NCI-H82 treated with DMSO at 0.1 percent for 48 hours (cell line): ENCODE data around the gene ZC3H4.
A peak's percentile ranks its signal among the peaks of the same experiment; 100 is the strongest.
"Not testable (repeated sequence)": the region's sequence is repeated elsewhere in the genome, so short reads cannot be mapped to it uniquely, and the experiment has no call there.

Source experiments
- DNase-seq: peaks from one replicate; lab custom pipeline; 2025; ENCODE audit not compliant: unreplicated experiment; lab: John Stamatoyannopoulos, UW

Gene ZC3H4

DNA sequence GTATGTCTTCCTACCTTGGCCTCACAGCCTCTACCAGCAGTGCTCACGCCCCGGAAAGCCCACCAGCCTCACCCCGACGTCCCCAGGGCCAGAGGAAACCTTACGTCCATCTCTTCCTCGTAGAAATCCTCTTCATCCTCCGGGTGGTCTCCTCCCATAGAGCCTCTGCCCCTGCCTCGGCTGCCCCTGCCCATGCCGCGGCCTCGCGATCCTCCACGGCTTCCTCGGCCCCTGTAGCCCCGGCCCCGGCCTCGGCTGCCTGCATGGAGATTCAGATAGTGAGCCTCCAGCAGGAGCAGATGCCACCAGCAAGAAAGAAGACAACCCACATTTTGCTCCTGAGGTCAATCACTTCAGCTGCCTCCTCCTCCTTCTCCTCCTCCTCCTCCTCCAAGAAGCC is 27.3 kb downstream of the ZC3H4 start:
- no peak for DNase-seq

DNA sequence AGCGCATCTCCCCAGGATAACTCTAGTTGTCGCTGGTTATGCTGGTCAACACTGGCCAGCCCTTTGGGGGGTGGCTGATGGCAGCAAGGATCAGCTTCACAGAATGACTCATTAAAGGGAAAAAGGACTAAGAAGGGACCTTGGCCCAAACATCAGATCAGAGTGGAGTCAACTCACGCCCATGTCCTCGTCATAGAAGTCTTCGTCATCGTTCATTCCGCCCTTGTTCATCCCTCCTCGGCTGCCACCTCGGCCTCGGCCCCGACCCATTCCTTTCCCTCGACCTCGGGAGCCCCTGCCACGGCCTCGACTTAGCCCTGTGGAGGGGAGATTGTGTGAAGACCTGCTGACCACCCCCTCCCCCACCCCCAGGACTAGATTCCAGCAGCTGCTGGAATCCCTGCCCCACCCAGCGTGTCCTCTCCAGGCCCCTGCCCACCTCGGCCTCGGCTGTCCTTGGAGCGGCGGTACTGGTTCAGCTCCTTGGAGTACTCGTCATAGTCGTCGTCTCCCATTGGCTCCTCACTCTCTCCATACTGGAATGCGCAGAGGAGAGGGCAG is 28.6 kb downstream of the ZC3H4 start:
- no peak for DNase-seq

DNA sequence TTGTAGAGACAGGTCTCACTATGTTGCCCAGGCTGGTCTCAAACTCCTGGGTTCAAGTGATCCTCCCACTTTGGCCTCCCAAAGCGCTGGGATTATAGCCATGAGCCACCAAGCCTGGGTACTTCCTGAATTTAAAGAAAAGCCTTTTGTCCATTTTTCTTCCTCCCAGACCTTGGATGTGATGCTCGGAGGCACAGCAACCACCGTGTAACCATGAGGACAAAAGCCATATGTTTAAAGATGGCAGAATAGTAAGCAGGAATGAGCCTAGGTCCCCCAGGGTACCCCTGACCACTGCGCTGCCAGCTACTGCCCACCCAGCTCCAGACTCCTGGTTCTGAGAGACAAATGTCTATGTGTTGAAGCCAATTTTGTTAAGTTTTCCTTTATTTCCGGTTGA is 31.1 kb downstream of the ZC3H4 start:
- no peak for DNase-seq

DNA sequence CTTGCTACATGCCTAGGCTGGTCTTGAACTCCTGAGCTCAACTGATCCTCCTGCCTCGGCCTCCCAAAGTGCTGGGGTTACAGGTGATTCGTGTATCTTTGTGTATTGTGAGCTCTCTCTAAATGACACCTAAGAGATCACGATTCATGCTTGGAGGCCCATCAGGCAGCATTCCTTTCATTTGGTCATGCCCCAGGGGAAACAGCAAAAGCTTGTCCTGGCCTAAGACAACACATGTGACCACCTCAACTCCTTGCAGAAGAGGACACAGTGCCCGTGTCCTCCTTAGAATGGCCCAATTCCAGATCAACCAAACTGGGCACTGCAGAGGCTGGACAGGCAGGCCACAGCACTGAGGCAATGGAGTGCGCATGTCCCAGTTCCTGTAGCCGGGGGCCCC is 32.5 kb downstream of the ZC3H4 start:
- no peak for DNase-seq

DNA sequence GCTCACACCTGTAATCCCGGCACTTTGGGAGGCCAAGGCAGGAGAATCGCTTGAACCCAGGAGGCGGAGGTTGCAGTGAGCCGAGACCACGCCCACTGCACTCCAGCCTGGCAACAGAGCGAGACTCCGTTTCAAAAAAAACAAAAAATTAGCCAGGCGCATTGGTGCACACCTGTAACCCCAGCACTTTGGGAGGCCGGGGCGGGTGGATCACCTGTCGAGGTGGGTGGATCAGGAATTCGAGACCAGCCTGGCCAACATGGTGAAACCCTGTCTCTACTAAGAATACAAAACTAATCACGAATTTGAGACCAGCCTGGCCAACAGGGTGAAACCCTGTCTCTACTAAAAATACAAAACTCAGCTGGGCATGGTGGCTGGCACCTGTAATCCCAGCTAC is 35.2 kb downstream of the ZC3H4 start:
- DNase-seq = not testable (repeated sequence)

DNA sequence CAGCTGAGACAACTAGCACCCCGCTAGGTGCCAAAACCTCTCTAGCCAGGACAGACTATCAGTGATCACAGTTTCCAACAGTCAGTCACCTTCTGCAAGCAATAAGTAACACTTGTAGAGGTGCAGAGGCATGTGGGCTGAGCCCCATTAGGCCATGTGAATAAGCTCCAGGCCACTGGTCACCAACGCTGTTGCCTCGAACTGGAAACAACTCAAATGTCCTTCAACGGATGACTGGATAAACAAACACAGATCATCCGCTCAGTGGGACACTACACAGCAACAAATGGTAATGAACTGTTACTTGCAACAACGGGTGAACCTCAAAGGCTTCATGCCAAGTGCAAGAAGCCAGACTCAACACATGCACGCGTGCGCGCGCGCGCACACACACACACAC is 37.6 kb downstream of the ZC3H4 start:
- DNase-seq = no peak

DNA sequence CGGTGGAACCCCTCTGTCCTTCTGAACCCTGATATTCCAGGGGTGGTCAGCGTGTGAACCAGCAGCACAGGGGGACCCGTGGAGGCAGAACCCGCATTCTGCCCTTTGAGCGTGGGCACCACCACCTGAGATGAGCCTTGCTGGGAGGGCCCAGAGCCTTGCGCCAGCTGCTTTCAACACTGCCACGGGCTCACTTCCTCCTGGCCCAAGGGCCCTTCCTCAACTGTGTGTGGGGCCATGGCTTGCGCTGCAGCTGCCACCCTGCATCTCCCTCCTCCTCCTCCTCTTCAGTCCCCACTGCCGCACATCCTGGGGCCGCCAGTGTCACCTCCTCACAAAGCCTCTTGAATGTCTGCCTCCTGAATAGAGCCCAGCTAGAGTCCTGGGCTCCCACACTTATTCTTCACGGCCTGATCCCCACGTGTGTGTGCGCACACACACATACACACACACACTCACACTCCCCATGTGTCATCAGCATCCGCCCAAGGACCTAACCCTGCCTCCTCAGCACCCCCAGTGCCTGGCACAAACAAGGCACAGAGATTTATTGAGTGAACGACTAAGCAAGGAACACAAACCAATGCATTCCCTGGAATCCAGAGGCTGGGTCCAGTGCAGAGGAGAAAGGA is 38.3 kb downstream of the ZC3H4 start:
- DNase-seq = no peak

DNA sequence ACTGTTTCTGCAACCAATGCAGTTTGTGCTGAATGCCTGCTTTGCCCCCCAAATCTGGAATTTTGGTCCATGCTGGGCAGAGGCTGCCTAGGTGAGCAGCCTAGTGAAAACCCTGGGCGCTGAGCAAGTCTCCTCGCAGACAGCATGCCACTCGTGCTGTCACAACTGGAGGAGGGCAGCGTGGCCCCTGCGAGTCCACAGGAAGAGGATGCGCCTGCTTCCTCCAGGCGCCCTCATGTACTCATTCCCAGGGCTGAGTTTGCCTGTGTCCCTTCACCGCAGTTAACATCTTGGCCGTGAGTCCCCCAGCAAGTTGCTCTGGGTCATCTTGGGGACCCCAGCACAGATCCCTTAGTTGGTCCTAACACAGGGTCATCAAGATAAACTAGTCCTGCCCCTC is 39.0 kb downstream of the ZC3H4 start:
- no peak for DNase-seq

DNA sequence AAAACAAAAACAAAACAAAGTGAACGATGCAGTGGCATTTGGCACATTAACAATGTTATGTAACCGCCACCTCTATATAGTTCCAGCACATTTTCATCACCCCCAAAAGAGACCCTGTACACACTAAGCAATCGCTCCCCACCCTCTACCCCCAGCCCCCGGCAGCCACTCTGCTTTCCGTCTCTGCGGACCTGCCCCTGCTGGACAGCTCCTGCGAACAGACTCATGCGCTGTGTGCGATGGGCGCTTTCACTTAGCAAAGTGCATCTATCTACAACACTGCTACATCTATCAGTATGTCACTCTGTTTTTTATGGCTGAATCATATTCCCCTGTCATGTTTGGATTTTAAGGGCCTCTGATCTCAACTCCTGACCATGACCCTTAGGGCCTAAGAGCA is 40.0 kb downstream of the ZC3H4 start:
- DNase-seq = no peak

DNA sequence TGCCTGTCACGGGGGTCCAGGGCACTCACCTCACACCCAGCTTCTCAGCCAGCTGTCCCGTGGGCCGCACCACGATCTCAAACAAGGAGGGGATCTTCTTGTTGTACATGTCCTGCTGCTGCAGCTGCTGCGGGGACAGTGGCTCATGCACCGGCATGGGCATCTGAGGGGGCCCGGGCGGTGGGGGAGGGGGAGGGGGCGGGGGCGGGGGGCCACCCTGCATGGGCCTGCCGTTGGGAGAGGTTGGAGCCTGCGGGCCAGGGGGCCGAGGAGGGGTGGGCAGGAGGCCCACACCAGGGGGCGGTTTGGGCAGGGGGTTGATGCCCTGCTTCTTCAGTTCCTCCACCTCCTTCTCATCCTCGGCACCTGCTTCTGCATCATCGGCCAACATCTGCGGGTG is 41.3 kb downstream of the ZC3H4 start:
- no peak for DNase-seq

DNA sequence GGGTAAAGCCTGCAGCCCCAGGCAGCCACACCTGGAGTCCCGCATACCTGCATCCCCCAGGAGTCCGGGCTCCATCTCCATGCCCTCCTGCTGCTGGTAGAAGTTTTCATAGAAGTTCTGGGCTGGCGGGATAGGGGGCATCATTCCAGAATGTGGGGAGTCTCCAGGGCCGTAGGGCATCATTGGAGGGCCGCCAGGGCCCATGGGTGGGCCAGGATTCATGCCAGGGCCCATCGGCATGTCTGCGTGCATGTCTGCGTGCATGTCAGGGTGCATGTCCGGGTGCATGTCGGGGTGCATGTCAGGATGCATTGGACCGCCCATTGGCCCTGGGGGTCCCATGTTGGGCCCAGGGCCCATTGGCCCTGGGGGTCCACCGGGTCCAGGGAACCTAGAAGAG is 41.8 kb downstream of the ZC3H4 start:
- DNase-seq = no peak

DNA sequence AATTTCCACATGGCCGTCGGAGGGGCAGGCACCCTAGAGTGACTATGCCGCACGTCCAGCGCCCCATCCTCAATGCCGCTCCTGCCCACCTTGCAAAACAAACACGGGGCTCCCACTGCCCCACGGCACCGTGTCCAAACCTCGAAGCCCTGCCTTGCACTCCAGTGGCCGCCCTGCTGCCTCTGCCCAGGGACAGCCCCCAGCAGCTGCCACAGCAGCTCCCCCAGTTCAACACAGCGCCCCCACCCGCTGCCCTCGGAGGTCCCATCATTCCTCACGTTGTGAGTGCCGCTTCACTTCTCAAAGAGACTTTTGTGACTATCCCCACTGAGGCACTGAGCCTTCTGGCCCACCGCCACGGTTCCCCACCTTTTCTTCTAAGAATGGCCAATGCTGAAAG is 42.8 kb downstream of the ZC3H4 start:
- no peak for DNase-seq

DNA sequence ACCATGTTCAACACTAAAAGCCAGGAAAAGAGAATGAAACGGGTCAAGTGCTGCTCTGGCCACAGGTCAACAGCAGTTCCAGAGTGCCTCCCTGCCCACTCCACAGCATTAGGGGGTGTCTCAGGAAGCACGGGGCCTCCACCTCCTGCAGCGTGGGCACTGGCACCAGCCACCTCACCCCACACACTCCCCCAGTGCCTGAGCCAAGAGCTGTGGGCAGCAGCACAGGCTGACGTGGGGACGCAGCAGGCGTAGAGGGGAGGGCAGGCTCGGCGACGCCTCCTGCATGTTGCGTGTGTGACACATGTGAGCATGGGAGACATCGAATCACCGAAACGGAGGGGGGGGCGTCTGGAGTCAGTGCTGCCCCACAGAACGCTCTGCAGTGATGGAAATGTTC is 43.8 kb downstream of the ZC3H4 start:
- no peak for DNase-seq

DNA sequence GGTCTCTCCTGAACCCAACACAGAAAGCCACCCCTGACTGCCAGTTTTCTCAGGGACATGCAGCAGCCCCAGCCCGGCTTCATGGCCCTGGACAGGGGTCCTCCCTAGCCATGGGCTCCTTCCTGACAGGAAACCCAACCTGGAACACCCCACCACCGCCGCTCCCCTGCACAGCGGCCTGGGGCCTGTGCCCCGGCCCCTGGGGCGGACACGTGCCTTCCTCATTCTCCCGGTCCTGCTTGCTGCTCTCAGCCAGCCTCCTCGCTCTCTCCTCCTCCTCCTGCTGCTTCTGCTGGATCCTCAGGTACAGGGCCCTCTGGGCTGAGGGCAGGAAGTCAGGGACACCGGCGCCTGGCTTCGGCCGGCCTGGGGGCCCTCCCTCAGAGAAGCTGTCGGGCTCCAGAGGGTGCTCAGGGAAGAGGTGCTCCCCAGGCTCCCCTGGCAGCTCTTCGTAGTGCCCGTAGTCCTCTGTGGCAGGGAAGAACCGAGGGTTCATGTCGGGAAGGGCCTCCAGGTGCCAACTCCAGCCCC is 44.6 kb downstream of the ZC3H4 start:
- DNase-seq = no peak

DNA sequence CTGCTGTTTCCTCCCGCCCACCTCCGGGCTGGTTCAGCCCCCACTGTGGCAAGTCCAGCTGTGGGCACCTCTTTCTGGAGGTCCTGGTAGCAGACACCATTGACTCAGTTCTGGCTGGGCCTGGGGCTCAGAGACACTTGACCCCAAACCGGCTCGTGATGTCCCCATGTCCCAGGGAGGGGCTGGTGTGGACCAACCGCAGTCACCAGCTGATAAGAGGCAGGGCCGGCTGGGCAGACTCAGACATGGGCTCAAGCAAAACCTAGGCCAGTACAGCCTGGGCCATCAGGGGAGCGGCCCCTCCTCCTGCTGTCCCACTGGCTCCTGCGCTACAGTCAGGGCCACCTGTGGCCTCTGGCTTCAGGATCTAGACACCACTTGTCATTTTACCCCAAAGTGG is 45.3 kb downstream of the ZC3H4 start:
- DNase-seq = no peak

DNA sequence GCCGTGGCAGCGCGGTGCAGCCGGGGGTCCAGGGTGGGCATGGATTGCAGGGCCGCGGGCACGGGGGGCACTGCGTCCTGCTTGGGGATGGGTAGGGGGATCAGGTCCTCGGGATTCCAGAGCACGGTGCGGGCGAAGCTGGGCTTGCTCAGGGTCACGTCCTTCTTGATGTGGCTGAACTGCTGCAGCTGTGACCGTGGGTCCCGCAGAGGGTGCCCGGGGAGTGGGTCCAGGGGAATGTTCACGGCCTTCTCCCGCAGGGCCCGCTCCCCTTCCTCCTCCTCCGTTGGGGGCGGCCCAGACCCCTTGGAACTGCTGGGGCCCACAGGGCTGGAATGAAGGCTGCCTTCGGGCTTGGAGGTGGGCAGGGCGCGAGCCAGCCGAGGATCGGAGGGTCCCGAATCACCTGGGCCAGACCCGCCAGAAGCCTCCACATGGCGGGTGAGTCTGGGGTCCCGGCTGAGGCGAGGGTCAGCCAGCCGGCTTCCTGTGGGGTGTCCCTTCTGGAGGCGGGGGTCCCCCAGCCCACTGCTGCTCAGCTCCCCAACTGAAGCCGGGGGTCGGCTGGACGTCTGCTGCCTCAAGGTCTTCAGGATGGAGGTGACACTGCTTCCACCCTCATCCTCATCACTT is 46.2 kb downstream of the ZC3H4 start:
- DNase-seq = no peak

DNA sequence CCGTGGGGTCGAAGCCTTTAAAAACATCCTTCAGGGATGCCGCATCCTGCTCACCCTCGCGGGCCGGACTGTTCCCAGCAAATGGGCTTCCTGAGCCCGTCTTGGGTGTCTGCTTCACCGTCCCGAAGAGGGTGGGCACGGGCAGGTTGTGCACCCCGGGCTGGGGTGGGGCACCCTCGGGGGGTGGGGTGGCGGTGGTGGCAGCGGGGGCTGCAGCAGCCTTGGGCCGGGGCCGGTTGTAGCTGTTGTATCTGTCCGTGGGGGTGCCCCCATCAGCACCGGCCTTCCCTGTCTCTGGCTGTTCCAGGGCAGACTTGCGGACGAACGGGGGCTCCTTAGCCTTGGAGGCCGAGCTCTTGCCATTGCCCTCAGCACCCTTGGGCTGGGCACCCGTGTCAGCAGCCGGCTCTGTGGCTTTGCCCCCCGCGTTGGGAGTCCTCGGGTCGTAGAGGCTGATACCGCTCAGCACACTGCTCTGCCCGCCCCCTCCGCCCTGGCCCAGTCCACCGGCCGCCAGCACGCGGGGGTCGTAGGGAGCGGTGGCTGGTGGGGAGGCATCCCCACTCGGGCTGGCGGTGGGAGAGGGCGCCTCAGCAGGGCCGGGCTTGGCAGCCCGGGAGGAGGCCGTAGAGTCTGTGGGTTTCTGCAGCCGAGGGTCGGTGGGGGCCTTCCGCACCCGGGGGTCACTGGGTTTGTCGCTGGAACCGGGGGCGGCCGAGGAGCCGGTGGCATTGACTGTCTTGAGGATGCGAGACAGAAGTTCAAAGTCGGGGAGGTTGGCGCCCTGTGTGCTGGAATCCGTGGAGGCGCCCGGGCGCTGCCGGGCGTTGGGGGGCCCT is 47.0 kb downstream of the ZC3H4 start:
- no peak for DNase-seq

DNA sequence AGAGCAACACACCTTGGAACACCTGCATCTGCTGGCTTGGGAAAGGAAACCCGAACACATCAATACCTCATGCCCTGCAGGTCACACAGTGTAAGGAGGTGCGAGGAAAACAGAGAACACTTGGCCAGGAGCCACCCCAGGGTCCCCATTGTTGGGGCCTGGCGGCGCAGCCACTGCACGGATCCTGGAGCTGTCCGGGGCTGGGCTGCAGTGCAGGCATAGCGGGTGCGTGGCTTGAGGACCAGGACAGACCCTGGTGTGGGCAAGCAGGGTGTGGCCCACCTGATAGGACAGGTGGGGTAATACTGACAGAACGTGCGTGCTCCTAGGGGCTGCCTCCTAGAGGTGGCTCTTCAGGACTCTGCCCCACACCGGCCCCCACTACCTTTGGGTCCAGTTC is 48.3 kb downstream of the ZC3H4 start:
- DNase-seq = no peak

DNA sequence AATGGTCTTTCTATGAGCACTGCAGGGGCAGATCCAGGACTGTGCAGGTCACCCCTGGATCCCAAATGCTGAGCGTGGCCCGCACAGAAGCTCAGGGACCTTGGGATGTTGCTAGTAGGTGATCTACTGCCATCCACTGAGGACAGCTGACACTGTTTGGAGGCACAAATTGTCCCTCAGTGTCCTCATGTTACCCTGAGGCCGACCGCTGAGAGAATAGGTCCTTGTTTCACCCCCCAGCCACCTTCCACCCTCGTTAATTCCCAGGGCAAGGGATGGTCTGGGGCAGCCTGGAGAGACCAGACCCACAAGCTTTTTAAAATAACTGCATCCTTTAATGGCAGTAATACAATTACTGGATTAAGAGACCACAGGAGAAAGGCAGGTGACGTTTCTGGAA is 49.7 kb downstream of the ZC3H4 start:
- peak; percentile 86 for DNase-seq

DNA sequence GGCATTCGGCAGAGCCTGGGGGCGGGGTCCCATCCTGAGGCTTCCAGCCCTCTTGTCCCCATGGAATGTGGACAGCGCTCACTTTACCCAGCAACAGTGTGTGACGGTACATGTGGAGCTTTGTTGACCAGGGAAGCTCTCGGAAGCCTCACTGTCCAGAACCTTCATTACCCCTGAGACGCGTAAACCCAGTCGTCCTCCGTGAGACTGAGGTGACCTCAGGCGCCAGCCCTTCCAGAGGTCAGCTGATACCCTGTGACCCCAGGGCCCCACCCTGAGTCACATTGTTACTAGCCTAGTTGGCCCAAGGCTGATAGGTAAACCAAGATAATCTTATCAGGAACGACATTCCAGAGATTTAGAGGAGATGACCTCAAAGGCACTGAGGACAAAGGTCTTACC is 55.0 kb downstream of the ZC3H4 start:
- DNase-seq = no peak

DNA sequence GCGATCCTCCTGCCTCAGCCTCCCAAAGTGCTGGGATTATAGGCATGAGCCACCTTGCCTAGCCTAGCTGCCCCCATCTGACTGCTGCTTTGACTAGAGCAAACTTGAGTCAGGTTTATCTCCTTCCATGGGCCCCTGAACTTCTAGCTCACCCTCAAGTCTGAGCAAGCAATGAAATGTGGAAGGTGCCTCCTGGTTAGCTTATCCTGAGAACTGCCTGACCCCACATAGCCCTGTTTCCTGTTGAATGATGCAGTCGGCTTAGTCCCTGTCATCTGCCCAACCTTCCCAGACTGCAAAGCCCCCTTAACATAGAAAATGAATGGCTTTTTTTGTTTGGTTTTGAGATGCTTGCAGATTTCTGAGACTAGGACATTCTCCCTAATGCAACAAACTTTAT is 56.2 kb downstream of the ZC3H4 start:
- peak; percentile 39 for DNase-seq

DNA sequence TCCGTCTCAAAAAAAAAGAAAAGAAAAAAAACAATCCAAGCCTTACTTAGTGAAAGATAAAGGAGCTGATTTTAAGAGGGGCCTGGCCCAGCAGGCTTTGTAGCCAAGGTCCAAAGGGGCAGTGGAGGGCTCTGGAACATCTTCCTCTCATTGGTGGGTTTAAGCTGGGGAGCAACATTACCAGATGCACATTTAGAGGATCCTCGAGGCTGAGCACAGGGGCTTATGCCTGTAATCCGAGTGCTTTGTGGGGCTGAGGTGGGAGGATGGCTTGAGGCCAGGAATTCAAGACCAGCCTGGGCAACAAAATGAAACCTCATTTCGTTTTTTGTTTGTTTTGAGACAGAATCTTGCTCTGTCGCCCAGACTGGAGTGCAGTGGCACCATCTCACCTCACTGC is 57.2 kb downstream of the ZC3H4 start:
- DNase-seq = peak; percentile 78
